ENCODE results near the gene TPCN1.

TPCN1 gene

DNA sequence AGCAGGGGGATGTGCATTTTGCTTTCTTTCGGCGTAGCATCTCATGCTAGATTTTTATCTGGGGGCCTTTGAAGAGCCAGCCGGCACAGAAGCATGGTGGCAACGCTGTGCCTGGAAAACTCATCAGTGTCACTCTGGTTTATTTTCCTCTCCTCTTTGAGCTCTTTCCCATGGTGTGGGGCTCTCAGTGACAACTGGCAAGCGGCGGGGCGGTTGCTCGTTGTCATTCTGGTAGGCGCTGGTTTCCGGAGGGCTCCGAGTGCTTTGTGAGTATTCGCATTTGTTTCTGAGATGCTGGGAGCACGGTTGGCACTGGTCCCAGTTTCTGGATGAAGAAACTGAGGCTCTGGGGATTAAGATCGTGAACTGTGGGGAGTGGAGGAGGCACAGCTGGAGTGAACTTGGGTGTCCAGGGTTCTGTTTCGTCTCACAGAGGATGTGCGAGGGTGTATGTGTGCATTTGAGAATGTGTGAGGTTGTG is 23.3 kb downstream of the TPCN1 start:
- H3K9me3 ChIP-seq (ENCODE audit: control insufficient read depth, insufficient read depth, low read depth, low read length), result no peaks in the 10 kb centered on the region
- no peaks in the 10 kb centered on the region for H3K27me3 ChIP-seq (ENCODE audit: control insufficient read depth, insufficient read depth, low read length)
- H3K4me1 ChIP-seq (ENCODE audit: control insufficient read depth, insufficient read depth, low read length), result peaks cover 35% of the 10 kb centered on the region
- no peaks in the 10 kb centered on the region; the same call in 1 of the 2 replicates for H3K36me3 ChIP-seq (ENCODE audit: control insufficient read depth, insufficient read depth, low read length)
- H3K9ac ChIP-seq (ENCODE audit: low read length), result peak overlapping the region; percentile 48
- no peak overlapping the region for H3K4me3 ChIP-seq (ENCODE audit: low read depth, low read length)
- H3K27ac ChIP-seq (ENCODE audit: low read depth, low read length), result 0 out of 2 replicates have a peak overlapping the region, but pooled peaks have one; percentile 38

DNA sequence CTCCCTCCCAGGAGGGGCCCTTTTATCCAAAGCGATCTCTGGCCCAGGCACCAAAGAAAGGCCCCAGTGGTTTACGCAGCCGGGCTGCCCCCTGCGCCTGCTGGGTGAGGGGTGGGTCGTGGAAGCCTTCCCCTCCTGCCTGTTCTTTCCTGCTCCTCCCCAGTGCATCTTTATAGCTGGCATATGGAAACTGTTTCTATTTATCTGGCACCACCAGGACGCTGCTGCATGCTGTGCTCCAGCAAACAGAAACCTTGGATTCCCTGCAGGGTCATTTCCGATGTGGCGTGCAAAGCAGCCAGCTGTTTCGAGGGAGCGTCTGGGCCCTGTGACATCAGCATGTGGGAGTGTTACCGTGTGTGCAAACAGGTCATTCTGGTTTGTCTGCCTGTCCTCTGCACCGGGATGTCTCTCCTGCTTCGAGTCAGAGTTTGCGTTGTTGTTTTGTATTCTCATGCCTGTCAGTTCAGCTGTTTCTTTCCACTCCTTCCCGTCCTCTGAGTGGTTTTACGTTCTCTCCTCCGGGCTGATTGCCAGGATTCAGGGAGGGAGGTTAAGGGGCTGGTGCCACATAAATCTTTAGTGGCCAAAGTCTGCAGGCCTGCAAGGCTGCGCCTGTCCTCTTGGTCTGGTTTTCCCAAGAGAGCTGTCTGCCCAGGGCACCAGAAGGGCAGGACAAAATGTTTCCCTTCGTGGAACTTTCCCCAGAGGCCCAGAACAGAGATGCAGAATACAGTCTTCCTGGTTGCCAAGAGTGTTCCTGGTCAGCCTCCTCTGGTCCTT is 24.6 kb downstream of the TPCN1 start:
- Histone ChIP-seq H3K27me3 (ENCODE audit: control insufficient read depth, insufficient read depth, low read length) (no peaks in the 10 kb centered on the region), H3K9ac (ENCODE audit: low read length) (peak overlapping the region; percentile 54), H3K36me3 (ENCODE audit: control insufficient read depth, insufficient read depth, low read length) (no peaks in the 10 kb centered on the region; the same call in 1 of the 2 replicates), H3K4me1 (ENCODE audit: control insufficient read depth, insufficient read depth, low read length) (peaks cover 32% of the 10 kb centered on the region), H3K4me3 (ENCODE audit: low read depth, low read length) (peak overlapping the region; percentile 35), H3K9me3 (ENCODE audit: control insufficient read depth, insufficient read depth, low read depth, low read length) (no peaks in the 10 kb centered on the region), H3K27ac (ENCODE audit: low read depth, low read length) (peak overlapping the region; percentile 73)

DNA sequence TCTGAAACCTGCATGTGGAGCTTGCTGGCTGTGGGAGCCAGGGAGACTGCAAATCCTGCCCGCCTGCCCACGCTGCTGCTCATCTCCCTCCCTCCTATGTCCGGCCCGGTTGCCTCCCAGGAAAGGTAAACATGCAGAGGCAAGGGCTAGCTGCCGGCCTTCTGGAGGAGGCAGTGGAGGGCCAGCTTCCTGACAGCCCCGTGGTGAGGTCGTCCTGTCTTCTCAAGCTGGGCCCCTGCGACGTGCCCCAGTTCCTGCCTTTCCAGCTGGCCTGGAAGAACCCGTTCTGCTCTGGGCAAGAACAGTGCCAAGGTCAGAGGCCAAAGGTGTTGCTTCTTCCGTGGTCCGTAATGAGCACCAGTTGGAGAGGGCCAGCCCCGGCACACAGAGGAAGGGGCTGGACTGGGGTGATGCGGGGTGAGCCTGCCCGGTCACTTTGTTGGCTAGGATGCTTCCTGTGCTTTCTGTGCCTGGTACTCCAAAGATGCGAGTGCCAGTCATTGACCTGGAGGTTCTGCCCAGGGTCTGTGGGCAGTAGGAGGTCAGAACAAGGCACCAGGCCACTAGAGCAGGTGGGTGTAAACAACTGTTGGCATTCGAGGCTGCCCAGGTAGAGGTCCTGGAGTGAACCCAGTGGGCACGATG is 25.3 kb downstream of the TPCN1 start:
- Histone ChIP-seq H3K9ac (ENCODE audit: low read length) (peak overlapping the region; percentile 54), H3K4me3 (ENCODE audit: low read depth, low read length) (no peak overlapping the region), H3K27me3 (ENCODE audit: control insufficient read depth, insufficient read depth, low read length) (no peaks in the 10 kb centered on the region), H3K4me1 (ENCODE audit: control insufficient read depth, insufficient read depth, low read length) (peaks cover 32% of the 10 kb centered on the region), H3K27ac (ENCODE audit: low read depth, low read length) (peak overlapping the region; percentile 73; the same call in 1 of the 2 replicates), H3K9me3 (ENCODE audit: control insufficient read depth, insufficient read depth, low read depth, low read length) (no peaks in the 10 kb centered on the region), H3K36me3 (ENCODE audit: control insufficient read depth, insufficient read depth, low read length) (no peaks in the 10 kb centered on the region)

- peak overlapping the region; percentile 56 for H3K9ac ChIP-seq (ENCODE audit: low read length)
- H3K4me1 ChIP-seq (ENCODE audit: control insufficient read depth, insufficient read depth, low read length), result peaks cover 32% of the 10 kb centered on the region
- H3K36me3 ChIP-seq (ENCODE audit: control insufficient read depth, insufficient read depth, low read length), result no peaks in the 10 kb centered on the region
- no peaks in the 10 kb centered on the region for H3K9me3 ChIP-seq (ENCODE audit: control insufficient read depth, insufficient read depth, low read depth, low read length)
- H3K27me3 ChIP-seq (ENCODE audit: control insufficient read depth, insufficient read depth, low read length), result no peaks in the 10 kb centered on the region
- H3K4me3 ChIP-seq (ENCODE audit: low read depth, low read length), result no peak overlapping the region
- H3K27ac ChIP-seq (ENCODE audit: low read depth, low read length), result peak overlapping the region; percentile 73; the same call in 1 of the 2 replicates
Measured at GRCh38 chr12:113247123-113248050, 26.1 kb downstream of the TPCN1 start.

- Histone ChIP-seq H3K36me3 (ENCODE audit: control insufficient read depth, insufficient read depth, low read length) (no peaks in the 10 kb centered on the region), H3K9ac (ENCODE audit: low read length) (no peak overlapping the region), H3K27me3 (ENCODE audit: control insufficient read depth, insufficient read depth, low read length) (no peaks in the 10 kb centered on the region), H3K27ac (ENCODE audit: low read depth, low read length) (peak overlapping the region; percentile 31; the same call in 1 of the 2 replicates), H3K9me3 (ENCODE audit: control insufficient read depth, insufficient read depth, low read depth, low read length) (no peaks in the 10 kb centered on the region; the same call in 1 of the 2 replicates), H3K4me1 (ENCODE audit: control insufficient read depth, insufficient read depth, low read length) (peaks cover 32% of the 10 kb centered on the region), H3K4me3 (ENCODE audit: low read depth, low read length) (no peak overlapping the region)
Measured at GRCh38 chr12:113248051-113248825, 27.0 kb downstream of the TPCN1 start.

- H3K9me3 ChIP-seq (ENCODE audit: control insufficient read depth, insufficient read depth, low read depth, low read length), result peaks cover 3% of the 10 kb centered on the region; the same call in 1 of the 2 replicates
- no peak overlapping the region for H3K27ac ChIP-seq (ENCODE audit: low read depth, low read length)
- H3K36me3 ChIP-seq (ENCODE audit: control insufficient read depth, insufficient read depth, low read length), result no peaks in the 10 kb centered on the region
- peaks cover 32% of the 10 kb centered on the region for H3K4me1 ChIP-seq (ENCODE audit: control insufficient read depth, insufficient read depth, low read length)
- H3K4me3 ChIP-seq (ENCODE audit: low read depth, low read length), result no peak overlapping the region
- no peak overlapping the region for H3K9ac ChIP-seq (ENCODE audit: low read length)
- H3K27me3 ChIP-seq (ENCODE audit: control insufficient read depth, insufficient read depth, low read length), result no peaks in the 10 kb centered on the region
Measured at GRCh38 chr12:113248842-113249435, 27.7 kb downstream of the TPCN1 start.

GRCh38 chr12:113249546-113249945 is 28.3 kb downstream of the TPCN1 start:
- Histone ChIP-seq H3K4me1 (ENCODE audit: control insufficient read depth, insufficient read depth, low read length) (peaks cover 28% of the 10 kb centered on the region), H3K36me3 (ENCODE audit: control insufficient read depth, insufficient read depth, low read length) (no peaks in the 10 kb centered on the region), H3K9ac (ENCODE audit: low read length) (no peak overlapping the region), H3K9me3 (ENCODE audit: control insufficient read depth, insufficient read depth, low read depth, low read length) (peaks cover 3% of the 10 kb centered on the region; the same call in 1 of the 2 replicates), H3K27me3 (ENCODE audit: control insufficient read depth, insufficient read depth, low read length) (no peaks in the 10 kb centered on the region), H3K4me3 (ENCODE audit: low read depth, low read length) (no peak overlapping the region), H3K27ac (ENCODE audit: low read depth, low read length) (no peak overlapping the region)

DNA sequence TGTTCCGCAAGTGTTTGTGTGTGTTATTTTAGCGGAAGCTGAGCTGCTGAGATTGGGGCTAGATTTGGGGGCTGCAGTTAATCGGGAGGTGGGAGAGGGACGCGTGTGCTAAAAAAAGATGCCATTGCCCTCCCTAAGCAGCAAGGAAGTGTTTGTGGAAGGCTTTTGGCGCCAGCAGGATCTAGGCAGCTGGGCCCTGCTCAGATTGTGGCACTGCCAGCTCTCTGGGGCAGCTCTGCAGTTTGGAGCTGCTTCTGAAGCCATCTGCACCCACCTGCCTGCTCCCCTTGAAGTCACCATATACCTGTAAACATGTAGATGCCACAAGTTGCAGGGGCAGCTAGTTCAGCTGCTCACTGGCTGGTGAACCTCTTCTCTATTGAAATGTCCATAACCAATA is 28.8 kb downstream of the TPCN1 start:
- peaks cover 24% of the 10 kb centered on the region for H3K4me1 ChIP-seq (ENCODE audit: control insufficient read depth, insufficient read depth, low read length)
- no peaks in the 10 kb centered on the region for H3K36me3 ChIP-seq (ENCODE audit: control insufficient read depth, insufficient read depth, low read length)
- no peak overlapping the region for H3K27ac ChIP-seq (ENCODE audit: low read depth, low read length)
- no peak overlapping the region for H3K4me3 ChIP-seq (ENCODE audit: low read depth, low read length)
- peaks cover 3% of the 10 kb centered on the region; the same call in 1 of the 2 replicates for H3K9me3 ChIP-seq (ENCODE audit: control insufficient read depth, insufficient read depth, low read depth, low read length)
- H3K27me3 ChIP-seq (ENCODE audit: control insufficient read depth, insufficient read depth, low read length), result no peaks in the 10 kb centered on the region
- H3K9ac ChIP-seq (ENCODE audit: low read length), result no peak overlapping the region

DNA sequence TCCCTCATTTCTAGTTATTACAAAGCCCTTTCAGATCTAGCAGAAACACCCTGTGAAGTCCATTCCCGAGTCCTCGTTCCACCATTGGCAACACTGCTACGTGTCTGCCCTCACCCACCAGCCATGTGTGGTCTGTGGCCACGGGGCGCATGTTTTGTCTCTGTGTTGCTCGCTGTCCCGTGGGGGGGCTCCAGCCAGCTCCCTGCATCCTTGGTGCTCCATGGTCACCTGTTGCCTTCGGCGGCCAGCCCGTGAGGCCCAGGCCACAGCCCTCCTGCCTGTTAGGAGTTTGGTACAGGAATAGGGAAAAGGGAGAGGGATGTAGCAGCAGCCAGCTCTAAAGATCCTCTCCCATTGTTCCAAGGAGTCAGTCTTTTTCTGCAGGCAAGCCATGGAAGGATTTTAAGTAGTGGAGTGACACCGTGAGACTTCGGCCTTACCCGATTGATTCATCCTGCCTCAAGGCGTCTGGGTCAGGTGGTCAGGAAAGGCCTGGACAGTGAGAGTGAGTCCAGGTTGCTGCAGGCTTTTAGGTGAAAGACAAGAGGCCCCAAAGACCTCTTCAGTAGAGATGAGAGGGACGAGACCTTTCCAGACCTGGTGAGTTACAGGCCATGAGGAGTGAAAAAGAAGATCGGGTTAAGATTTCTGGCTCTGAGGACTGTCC is 30.3 kb downstream of the TPCN1 start:
- H3K9me3 ChIP-seq (ENCODE audit: control insufficient read depth, insufficient read depth, low read depth, low read length), result peaks cover 3% of the 10 kb centered on the region; the same call in 1 of the 2 replicates
- H3K27me3 ChIP-seq (ENCODE audit: control insufficient read depth, insufficient read depth, low read length), result no peaks in the 10 kb centered on the region
- H3K27ac ChIP-seq (ENCODE audit: low read depth, low read length), result no peak overlapping the region
- no peak overlapping the region for H3K4me3 ChIP-seq (ENCODE audit: low read depth, low read length)
- no peaks in the 10 kb centered on the region for H3K36me3 ChIP-seq (ENCODE audit: control insufficient read depth, insufficient read depth, low read length)
- peaks cover 13% of the 10 kb centered on the region for H3K4me1 ChIP-seq (ENCODE audit: control insufficient read depth, insufficient read depth, low read length)
- H3K9ac ChIP-seq (ENCODE audit: low read length), result no peak overlapping the region

Measured in HUES6 (cell line).